IMR-90 (cell line): ENCODE measurements around the gene MFAP1. TPM values are rescaled to one million over a fixed set of nuclear protein-coding genes. Genes with fewer than 3 reads are reported as not detected.
A peak's percentile ranks its signal among the peaks of the same experiment; 100 is the strongest.
"Not testable (repeated sequence)": the region's sequence is repeated elsewhere in the genome, so short reads cannot be mapped to it uniquely, and the experiment has no call there.

Experiments
- ATAC-seq: fragments of 200-7000 bp; cut with Tn5 transposase; 2 replicates; pipeline ENCODE4 v1.9.1; 2020; ENCODE audit warnings: low read depth, mild to moderate bottlenecking, moderate library complexity
- BruUV-seq: library from RNA; stranded (reverse); fragments of 400-500 nt; replicated peaks from 2 replicates; lab custom pipeline; 2021; lab: Mats Ljungman, UMichigan
- CTCF ChIA-PET: fragments of 300-600 bp; formaldehyde crosslinking; extraction: SDS; loops from one replicate; lab custom pipeline; 2021; ENCODE audit warnings: antibody characterized with exemption; lab: Yijun Ruan, JAX
- POLR2A ChIA-PET: fragments of 300-600 bp; sonication (Branson Sonifier 250); formaldehyde crosslinking; loops from one replicate; lab custom pipeline; 2022; ENCODE audit warnings: antibody characterized with exemption; ENCODE audit not compliant: unreplicated experiment; lab: Charles Lee
- DNase-seq: peaks from one replicate; pipeline ENCODE4 v3.0.0; 2013
- H2AFZ ChIP-seq: replicated peaks from 2 replicates; pipeline ENCODE3; 2013; ENCODE audit warnings: low read length, mild to moderate bottlenecking; ENCODE audit not compliant: poor library complexity
- H2AK5ac ChIP-seq: 2 replicates; pipeline ENCODE4 v1.6.1; 2013; ENCODE audit warnings: low read depth, low read length, inconsistent platforms
- H2AK9ac ChIP-seq: replicated peaks from 2 replicates; pipeline ENCODE3; 2013; ENCODE audit warnings: mild to moderate bottlenecking, low read depth, low read length, moderate library complexity; ENCODE audit not compliant: poor library complexity
- H2BK120ac ChIP-seq: 2 replicates; pipeline ENCODE4 v1.6.1; 2013; ENCODE audit warnings: low read depth, low read length, inconsistent platforms
- H2BK15ac ChIP-seq: 3 replicates; pipeline ENCODE4 v1.6.1; 2013; ENCODE audit warnings: low read depth, low read length, inconsistent platforms
- H2BK20ac ChIP-seq: 2 replicates; pipeline ENCODE4 v1.6.1; 2013; ENCODE audit warnings: low read depth, mild to moderate bottlenecking, inconsistent platforms, low read length, moderate library complexity
- H2BK5ac ChIP-seq: 2 replicates; pipeline ENCODE4 v1.6.1; 2013; ENCODE audit warnings: mild to moderate bottlenecking, low read depth, low read length, inconsistent platforms; ENCODE audit not compliant: poor library complexity, severe bottlenecking
- H3K14ac ChIP-seq: replicated peaks from 2 replicates; pipeline ENCODE4 v1.6.1; 2013; ENCODE audit warnings: low read depth, low read length, inconsistent platforms
- H3K18ac ChIP-seq: 2 replicates; pipeline ENCODE4 v1.6.1; 2013; ENCODE audit warnings: low read depth, low read length, control low read depth
- H3K23ac ChIP-seq: 2 replicates; pipeline ENCODE4 v1.6.1; 2013; ENCODE audit warnings: low read depth, low read length, inconsistent platforms
- H3K27ac ChIP-seq: 2 replicates; pipeline ENCODE4 v1.5.1; 2013; ENCODE audit warnings: mild to moderate bottlenecking, control low read depth, low read length; ENCODE audit not compliant: insufficient read depth
- H3K27me3 ChIP-seq: 2 replicates; pipeline ENCODE4 v1.6.1; 2013; ENCODE audit warnings: low read length; ENCODE audit not compliant: control insufficient read depth, insufficient read depth
- H3K36me3 ChIP-seq: 2 replicates; pipeline ENCODE4 v1.6.1; 2013; ENCODE audit warnings: low read length, mixed read lengths; ENCODE audit not compliant: control insufficient read depth, insufficient read depth
- H3K4ac ChIP-seq: 2 replicates; pipeline ENCODE4 v1.6.1; 2013; ENCODE audit warnings: low read depth, low read length, inconsistent platforms
- H3K4me1 ChIP-seq: 2 replicates; pipeline ENCODE4 v1.6.1; 2013; ENCODE audit warnings: low read length, mixed read lengths; ENCODE audit not compliant: control insufficient read depth, insufficient read depth
- H3K4me2 ChIP-seq: 2 replicates; pipeline ENCODE4 v1.6.1; 2013; ENCODE audit warnings: low read depth, mild to moderate bottlenecking, control low read depth, low read length, moderate library complexity
- H3K4me3 ChIP-seq: 2 replicates; pipeline ENCODE4 v1.5.1; 2013; ENCODE audit warnings: low read depth, mild to moderate bottlenecking, control low read depth, low read length, moderate library complexity; ENCODE audit not compliant: insufficient read depth
- H3K56ac ChIP-seq: 2 replicates; pipeline ENCODE4 v1.6.1; 2013; ENCODE audit warnings: low read length, inconsistent platforms; ENCODE audit not compliant: insufficient read depth; ENCODE audit errors: extremely low read depth
- H3K79me1 ChIP-seq, 2 experiments: 2 replicates each; pipeline ENCODE4 v1.6.1; 2013; ENCODE audit warnings: low read length in 2 of 2, inconsistent platforms in 1 of 2, low read depth in 1 of 2
- H3K9ac ChIP-seq: 2 replicates; pipeline ENCODE4 v1.6.1; 2013; ENCODE audit warnings: low read depth, low read length, control low read depth
- H3K9me1 ChIP-seq: 2 replicates; pipeline ENCODE4 v1.6.1; 2013; ENCODE audit warnings: low read length, inconsistent platforms; ENCODE audit not compliant: insufficient read depth
- H3K9me3 ChIP-seq: 2 replicates; pipeline ENCODE4 v1.6.1; 2013; ENCODE audit warnings: low read length; ENCODE audit not compliant: control insufficient read depth, insufficient read depth
- H4K20me1 ChIP-seq: 2 replicates; pipeline ENCODE4 v1.6.1; 2013; ENCODE audit warnings: low read length, inconsistent platforms; ENCODE audit not compliant: insufficient read depth
- H4K5ac ChIP-seq: 2 replicates; pipeline ENCODE4 v1.6.1; 2013; ENCODE audit warnings: mild to moderate bottlenecking, low read depth, low read length, control low read depth
- H4K8ac ChIP-seq, 2 experiments: 2 replicates each; pipeline ENCODE4 v1.6.1; 2013; ENCODE audit warnings: low read depth in 2 of 2, low read length in 2 of 2, control low read depth in 1 of 2, inconsistent platforms in 1 of 2
- H4K91ac ChIP-seq: 2 replicates; pipeline ENCODE4 v1.6.1; 2013; ENCODE audit warnings: low read depth, low read length, inconsistent platforms; ENCODE audit not compliant: insufficient read depth
- WGBS, 2 experiments: methylation state at CpG; one replicate each; pipeline versions ENCODE4 v1.1.5 to v1.1.7; 2013; ENCODE audit warnings: missing lambda C conversion rate in 2 of 2; ENCODE audit not compliant: insufficient read length in 1 of 2; ENCODE audit errors: extremely low coverage in 2 of 2; 5-methylcytosine and 5-hydroxymethylcytosine counted together
- dilution Hi-C: fragments of 300-500 bp; cut with HindIII; formaldehyde crosslinking; loops from one replicate; pipeline ENCODE4 v1.14.3; 2018; ENCODE audit warnings: low sequenced_read_pairs; ENCODE audit not compliant: unreplicated experiment
- in situ Hi-C: fragments of 300-500 bp; cut with MboI; formaldehyde crosslinking; loops from 3 replicates; pipeline ENCODE4 v1.14.3; 2019; ENCODE audit warnings: low sequenced_read_pairs, inconsistent platforms, mixed read lengths
- intact Hi-C: fragments of 100-400 bp; cut with micrococcal nuclease; formaldehyde crosslinking; loops from 2 replicates; pipeline ENCODE4 v1.10.0; 2022
- polyA plus RNA-seq, 3 experiments: library from polyadenylated mRNA; depleted of rRNA; stranded (reverse); fragments of >200 nt; gene quantifications; 2 replicates each; pipeline ENCODE4 v1.2.3, GENCODE V29; 2012; ENCODE audit warnings: low replicate concordance in 1 of 3
- total RNA-seq: library from RNA; depleted of rRNA; stranded (reverse); fragments of >200 nt; gene quantifications from 2 replicates; pipeline ENCODE4 v1.2.3, GENCODE V29; 2012

The MFAP1 gene
- total and polyA plus RNA-seq, 2 of the 4 experiments (the other 2 are of a cell fraction) = 21.6 to 28.5 TPM

GRCh38 chr15:43832485-43832884 lies 8.0 kb upstream of the MFAP1 start:
- not testable (repeated sequence) for H2BK15ac ChIP-seq

GRCh38 chr15:43831519-43832052 lies 7.1 kb upstream of the MFAP1 start:
- H3K4me2 ChIP-seq, H3K14ac ChIP-seq, H2AK9ac ChIP-seq, H3K4me1 ChIP-seq, BruUV-seq, H3K27ac ChIP-seq, intact Hi-C loops, H2BK5ac ChIP-seq, H3K27me3 ChIP-seq, H3K36me3 ChIP-seq, H3K18ac ChIP-seq, H4K5ac ChIP-seq, H3K56ac ChIP-seq, H2BK120ac ChIP-seq, H3K9me1 ChIP-seq, H2BK20ac ChIP-seq, H4K91ac ChIP-seq, H3K9me3 ChIP-seq, POLR2A ChIA-PET, dilution Hi-C loops, DNase-seq, H4K8ac ChIP-seq, H3K4me3 ChIP-seq, H3K23ac ChIP-seq, H2AK5ac ChIP-seq, in situ Hi-C loops, H2AFZ ChIP-seq, H3K9ac ChIP-seq, H4K20me1 ChIP-seq, H2BK15ac ChIP-seq, H3K4ac ChIP-seq, ATAC-seq: not testable (repeated sequence)
- WGBS, 2 experiments = 100% methylated on average over 4 of the region's 14 CpGs; no CpG with 5 or more reads in 1 of the 2 experiments
- CTCF ChIA-PET = interaction anchor here (0.7 kb wide), 1 partner anchor 178 kb away, joined by 3 read pairs; no protein-coding TSS in a partner anchor
- peaks cover 0 to 39% of the 10 kb centered on the region in 2 experiments; a peak in 3 of 4 replicates for H3K79me1 ChIP-seq

More at GRCh38 chr15:43832485-43832884, 8.0 kb upstream of the MFAP1 start:
- H3K9ac ChIP-seq, H3K4me3 ChIP-seq, H2BK20ac ChIP-seq, H4K20me1 ChIP-seq, H3K9me3 ChIP-seq, H4K5ac ChIP-seq, H3K27me3 ChIP-seq, CTCF ChIA-PET, POLR2A ChIA-PET, H2AK5ac ChIP-seq, H3K18ac ChIP-seq, H2BK120ac ChIP-seq, H2AFZ ChIP-seq, DNase-seq, H3K4ac ChIP-seq, H3K56ac ChIP-seq, H3K4me2 ChIP-seq, H3K4me1 ChIP-seq, ATAC-seq, H2AK9ac ChIP-seq, intact Hi-C loops, H3K27ac ChIP-seq, H4K91ac ChIP-seq, dilution Hi-C loops, in situ Hi-C loops, H3K23ac ChIP-seq, H3K36me3 ChIP-seq, H3K9me1 ChIP-seq, BruUV-seq, H3K14ac ChIP-seq, H2BK5ac ChIP-seq: not testable (repeated sequence)
- Histone ChIP-seq H3K79me1 (peaks cover 0 to 35% of the 10 kb centered on the region in 2 experiments; a peak in 3 of 4 replicates), H4K8ac (peak overlapping the region in 1 of 2 experiments; percentile 66; a peak in 1 of 4 replicates)
- WGBS, 2 experiments = no CpG with 5 or more reads among the region's 6 CpGs
